Duodenal mucosa (tissue), 2 donors: Measurements from ENCODE around the gene SPC24.
A peak's percentile ranks its signal among the peaks of the same experiment; 100 is the strongest.

Experiments
- H3K27ac ChIP-seq: one replicate; pipeline ENCODE4 v1.7.0; 2013; ENCODE audit warnings: low read depth, low read length
- H3K27me3 ChIP-seq, 2 donors: one replicate each; pipeline ENCODE4 v1.7.0; 2013; ENCODE audit warnings: low read length in 2 of 2, control low read depth in 1 of 2; ENCODE audit not compliant: insufficient read depth in 2 of 2, control insufficient read depth in 1 of 2
- H3K36me3 ChIP-seq, 2 donors: one replicate each; pipeline ENCODE4 v1.7.0; 2013; ENCODE audit warnings: low read length in 2 of 2, control low read depth in 1 of 2; ENCODE audit not compliant: insufficient read depth in 2 of 2, control insufficient read depth in 1 of 2
- H3K4me1 ChIP-seq, 2 donors: one replicate each; pipeline ENCODE4 v1.7.0; 2013; ENCODE audit warnings: low read length in 2 of 2, control low read depth in 1 of 2; ENCODE audit not compliant: insufficient read depth in 2 of 2, control insufficient read depth in 1 of 2
- H3K4me3 ChIP-seq, 2 donors: one replicate each; pipeline ENCODE4 v1.7.0; 2013; ENCODE audit warnings: low read length in 2 of 2, low read depth in 1 of 2
- H3K9ac ChIP-seq, 2 donors: one replicate each; pipeline ENCODE4 v1.7.0; 2013; ENCODE audit warnings: low read length in 2 of 2, low read depth in 1 of 2
- H3K9me3 ChIP-seq, 2 donors: one replicate each; pipeline ENCODE4 v1.7.0; 2013; ENCODE audit warnings: low read length in 2 of 2, control low read depth in 1 of 2; ENCODE audit not compliant: control insufficient read depth in 1 of 2

Gene SPC24, protein sequence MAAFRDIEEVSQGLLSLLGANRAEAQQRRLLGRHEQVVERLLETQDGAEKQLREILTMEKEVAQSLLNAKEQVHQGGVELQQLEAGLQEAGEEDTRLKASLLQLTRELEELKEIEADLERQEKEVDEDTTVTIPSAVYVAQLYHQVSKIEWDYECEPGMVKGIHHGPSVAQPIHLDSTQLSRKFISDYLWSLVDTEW

GRCh38 chr19:11155373-11156120 is at the start of gene SPC24:
TSS of gene SPC24 (minus strand) at chr19:11155782. CDS start at chr19:11155776, 6 bp downstream.
- H3K36me3 ChIP-seq = no peaks in the 10 kb centered on the region
- H3K27me3 ChIP-seq = no peaks in the 10 kb centered on the region
- no peak within 1 kb of the TSS for H3K27ac ChIP-seq
- H3K9me3 ChIP-seq = no peaks in the 10 kb centered on the region
- peaks cover 20 to 22% of the 10 kb centered on the region in 2 donors for H3K4me1 ChIP-seq
- H3K9ac ChIP-seq = peak within 1 kb of the TSS; percentile 53 to 58
- peak within 1 kb of the TSS; percentile 85 to 89 for H3K4me3 ChIP-seq

GRCh38 chr19:11204943-11205349 is 49.4 kb upstream of the SPC24 start:
- Histone ChIP-seq H3K27me3 (no peaks in the 10 kb centered on the region), H3K4me3 (no peak overlapping the region), H3K9me3 (no peaks in the 10 kb centered on the region), H3K9ac (no peak overlapping the region), H3K36me3 (peaks cover 5 to 11% of the 10 kb centered on the region in 2 donors), H3K27ac (no peak overlapping the region), H3K4me1 (no peaks in the 10 kb centered on the region)

- Histone ChIP-seq H3K27ac (no peak overlapping the region), H3K4me3 (no peak overlapping the region), H3K9ac (no peak overlapping the region), H3K36me3 (peaks cover 5 to 8% of the 10 kb centered on the region in 2 donors), H3K27me3 (no peaks in the 10 kb centered on the region), H3K4me1 (no peaks in the 10 kb centered on the region), H3K9me3 (no peaks in the 10 kb centered on the region)
Observed at GRCh38 chr19:11204076-11204602, 48.6 kb upstream of the SPC24 start.

DNA sequence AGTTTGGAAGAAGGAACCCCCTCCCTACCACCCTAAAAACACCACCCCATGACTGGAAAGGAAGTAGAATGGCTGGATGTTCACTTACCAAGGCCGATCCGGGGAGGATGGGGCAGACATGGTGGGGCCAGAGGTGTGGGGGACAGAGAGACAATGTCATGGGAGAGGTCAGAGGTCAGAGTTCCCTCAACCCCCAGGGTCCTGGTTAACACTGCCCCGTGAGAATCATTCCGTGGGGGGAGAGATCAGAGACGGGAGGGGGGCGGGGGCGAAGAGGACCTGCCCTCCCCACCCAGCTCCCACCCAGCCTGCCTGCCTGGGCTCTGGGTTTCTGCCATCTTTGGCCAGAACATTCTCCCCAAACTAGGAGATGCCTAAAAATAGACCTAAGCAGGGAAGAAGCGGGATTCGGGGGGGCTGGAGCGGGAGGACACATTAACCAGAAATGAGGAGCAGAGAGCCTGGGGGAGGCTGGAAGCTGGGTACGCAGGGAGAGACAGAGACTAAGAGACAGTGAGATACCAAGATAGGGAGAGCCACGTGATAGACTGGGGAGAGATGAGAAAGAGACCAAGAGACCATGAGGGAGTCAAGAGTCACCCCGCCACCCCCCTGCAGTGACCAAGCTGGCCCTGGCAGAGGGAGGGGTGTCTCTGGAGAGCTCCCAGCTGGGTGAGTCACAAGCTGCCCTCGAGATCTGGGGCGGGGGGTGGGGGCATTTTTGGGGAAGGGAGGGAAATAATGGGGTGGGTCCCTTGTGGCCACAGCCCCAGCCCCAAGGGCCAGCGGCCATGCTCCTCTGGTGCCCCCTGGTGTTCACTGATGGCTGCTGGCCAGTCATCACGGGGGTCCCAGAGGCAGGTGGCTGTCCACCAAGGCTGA is 47.9 kb upstream of the SPC24 start:
- no peaks in the 10 kb centered on the region for H3K27me3 ChIP-seq
- H3K9me3 ChIP-seq = no peaks in the 10 kb centered on the region
- H3K36me3 ChIP-seq = peaks cover 4 to 5% of the 10 kb centered on the region in 2 donors
- H3K4me1 ChIP-seq = no peaks in the 10 kb centered on the region
- peak overlapping the region; percentile 54 for H3K27ac ChIP-seq
- no peak overlapping the region for H3K9ac ChIP-seq
- no peak overlapping the region for H3K4me3 ChIP-seq

- Histone ChIP-seq H3K27me3 (no peaks in the 10 kb centered on the region), H3K4me1 (peaks cover 0 to 5% of the 10 kb centered on the region in 2 donors), H3K27ac (peak overlapping the region; percentile 54), H3K9me3 (no peaks in the 10 kb centered on the region), H3K36me3 (peaks cover 4 to 5% of the 10 kb centered on the region in 2 donors), H3K4me3 (no peak overlapping the region), H3K9ac (no peak overlapping the region)
Observed at GRCh38 chr19:11202488-11203193, 47.1 kb upstream of the SPC24 start.

GRCh38 chr19:11201791-11202190 is 46.2 kb upstream of the SPC24 start:
- Histone ChIP-seq H3K9me3 (no peaks in the 10 kb centered on the region), H3K36me3 (peaks cover 4 to 5% of the 10 kb centered on the region in 2 donors), H3K27me3 (no peaks in the 10 kb centered on the region), H3K4me1 (peaks cover 0 to 5% of the 10 kb centered on the region in 2 donors), H3K27ac (no peak overlapping the region), H3K4me3 (no peak overlapping the region), H3K9ac (no peak overlapping the region)

DNA sequence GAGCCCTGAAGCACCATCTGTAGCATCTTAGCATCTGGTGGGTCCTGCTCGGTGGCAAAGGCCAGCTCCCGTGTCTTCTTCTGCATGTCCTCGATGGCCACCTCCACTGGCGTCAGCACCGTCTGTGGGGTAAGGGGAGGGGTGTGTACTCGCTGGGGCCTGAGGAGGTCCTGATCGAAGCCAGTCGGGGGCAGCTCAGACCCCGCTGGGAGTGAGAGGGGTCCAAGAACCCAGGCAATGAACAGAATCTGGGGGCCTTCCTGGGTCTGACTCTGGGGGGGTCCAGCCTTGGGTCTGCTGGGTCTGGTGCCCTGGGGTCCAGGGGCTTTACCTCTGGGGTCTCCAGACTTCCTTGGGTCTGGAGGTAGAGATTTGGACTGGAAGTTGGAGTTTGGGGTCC is 45.3 kb upstream of the SPC24 start:
- peaks cover 0 to 10% of the 10 kb centered on the region in 2 donors for H3K4me1 ChIP-seq
- H3K36me3 ChIP-seq = peaks cover 4 to 5% of the 10 kb centered on the region in 2 donors
- no peaks in the 10 kb centered on the region for H3K9me3 ChIP-seq
- no peak overlapping the region for H3K4me3 ChIP-seq
- no peaks in the 10 kb centered on the region for H3K27me3 ChIP-seq
- no peak overlapping the region for H3K9ac ChIP-seq
- no peak overlapping the region for H3K27ac ChIP-seq

DNA sequence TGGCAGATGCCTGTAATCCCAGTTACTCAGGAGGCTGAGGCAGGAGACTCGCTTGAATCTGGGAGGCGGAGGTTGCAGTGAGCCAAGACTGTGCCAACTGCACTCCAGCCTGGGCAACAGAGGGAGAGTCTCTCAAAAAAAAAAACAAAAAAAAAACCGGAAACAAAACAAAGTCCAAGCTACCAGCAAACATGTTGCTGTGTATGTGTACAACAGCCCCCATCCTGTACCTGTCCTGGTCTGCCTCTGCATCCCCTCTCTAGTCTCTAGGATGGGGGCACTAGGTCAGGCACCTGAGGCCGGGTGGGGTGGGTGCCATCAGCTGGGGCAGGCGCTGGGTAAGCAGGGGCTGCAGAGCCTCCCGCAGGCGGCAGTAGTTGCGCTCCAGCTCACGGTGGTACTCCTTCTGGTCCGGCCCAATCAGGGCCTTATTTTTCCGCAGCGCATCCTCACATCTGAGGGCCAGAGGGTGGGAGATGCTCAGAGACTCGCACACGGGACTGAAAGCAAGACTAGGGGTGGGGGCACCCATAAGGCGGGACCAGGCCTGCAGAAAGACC is 44.5 kb upstream of the SPC24 start:
- peaks cover 4 to 5% of the 10 kb centered on the region in 2 donors for H3K36me3 ChIP-seq
- H3K9ac ChIP-seq = no peak overlapping the region
- no peak overlapping the region for H3K27ac ChIP-seq
- peaks cover 5 to 15% of the 10 kb centered on the region in 2 donors for H3K4me1 ChIP-seq
- no peaks in the 10 kb centered on the region for H3K27me3 ChIP-seq
- no peak overlapping the region for H3K4me3 ChIP-seq
- no peaks in the 10 kb centered on the region for H3K9me3 ChIP-seq

DNA sequence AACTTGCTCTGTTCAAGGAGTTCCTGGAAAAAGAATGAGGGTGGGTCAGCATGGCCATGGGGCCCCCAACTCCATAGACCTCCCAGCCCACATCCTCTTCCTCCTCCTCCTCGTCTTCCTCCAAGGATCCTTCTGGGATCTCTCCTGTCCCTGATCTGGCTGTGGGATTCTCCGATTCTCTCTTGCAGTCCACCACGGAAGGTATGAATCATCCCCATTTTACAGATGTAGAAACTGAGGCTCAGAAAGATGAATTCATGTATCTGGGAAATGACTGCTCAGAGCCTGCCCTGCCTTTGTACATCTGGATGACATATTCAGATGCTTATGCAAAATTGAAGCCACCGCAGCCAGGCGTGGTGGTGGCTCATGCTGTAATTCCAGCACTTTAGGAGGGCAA is 43.9 kb upstream of the SPC24 start:
- peaks cover 4 to 5% of the 10 kb centered on the region in 2 donors for H3K36me3 ChIP-seq
- no peak overlapping the region for H3K9ac ChIP-seq
- no peak overlapping the region for H3K27ac ChIP-seq
- H3K4me1 ChIP-seq = peaks cover 5 to 17% of the 10 kb centered on the region in 2 donors
- no peaks in the 10 kb centered on the region for H3K27me3 ChIP-seq
- no peak overlapping the region for H3K4me3 ChIP-seq
- no peaks in the 10 kb centered on the region for H3K9me3 ChIP-seq
